KOPT-K1 (cell line): ENCODE results near the gene MYO7B.

Source experiments
- H3K27ac ChIP-seq: fragments of 200-600 bp; sonication (generic); 2 replicates; pipeline ENCODE4 v1.5.1; 2016; ENCODE audit warnings: antibody characterized with exemption, mild to moderate bottlenecking, low read depth, low read length; ENCODE audit not compliant: poor library complexity, severe bottlenecking
- H3K36me3 ChIP-seq: fragments of 200-600 bp; sonication (generic); 2 replicates; pipeline ENCODE4 v1.5.1; 2017; ENCODE audit warnings: antibody characterized with exemption, mild to moderate bottlenecking, low read length, moderate library complexity; ENCODE audit not compliant: insufficient read depth
- H3K9me3 ChIP-seq: fragments of 200-600 bp; sonication (generic); 2 replicates; pipeline ENCODE4 v1.5.1; 2017; ENCODE audit warnings: antibody characterized with exemption, low read length, mild to moderate bottlenecking; ENCODE audit not compliant: insufficient read depth, poor library complexity, severe bottlenecking

Gene MYO7B

GRCh38 chr2:127648321-127648720 lies 112.8 kb downstream of the MYO7B start:
- Histone ChIP-seq H3K36me3 (no peaks in the 10 kb centered on the region), H3K27ac (peak overlapping the region; percentile 99), H3K9me3 (no peaks in the 10 kb centered on the region)

GRCh38 chr2:127649100-127649611 lies 113.7 kb downstream of the MYO7B start:
- H3K27ac ChIP-seq: peak overlapping the region; percentile 66
- no peaks in the 10 kb centered on the region for H3K9me3 ChIP-seq
- H3K36me3 ChIP-seq: no peaks in the 10 kb centered on the region

- no peaks in the 10 kb centered on the region for H3K9me3 ChIP-seq
- H3K36me3 ChIP-seq: no peaks in the 10 kb centered on the region
- H3K27ac ChIP-seq: peak overlapping the region; percentile 66
These were observed 114.2 kb downstream of the MYO7B start for GRCh38 chr2:127649684-127650040.

- no peaks in the 10 kb centered on the region for H3K9me3 ChIP-seq
- peak overlapping the region; percentile 66 for H3K27ac ChIP-seq
- no peaks in the 10 kb centered on the region for H3K36me3 ChIP-seq
These were observed 114.7 kb downstream of the MYO7B start for GRCh38 chr2:127650041-127650784.

- no peaks in the 10 kb centered on the region for H3K36me3 ChIP-seq
- peak overlapping the region; percentile 56 for H3K27ac ChIP-seq
- no peaks in the 10 kb centered on the region for H3K9me3 ChIP-seq
These were observed 115.4 kb downstream of the MYO7B start for GRCh38 chr2:127650785-127651380.

- H3K27ac ChIP-seq: peak overlapping the region; percentile 56
- no peaks in the 10 kb centered on the region for H3K36me3 ChIP-seq
- H3K9me3 ChIP-seq: no peaks in the 10 kb centered on the region
These were observed 115.9 kb downstream of the MYO7B start for GRCh38 chr2:127651381-127651809.

- Histone ChIP-seq H3K36me3 (no peaks in the 10 kb centered on the region), H3K27ac (peak overlapping the region; percentile 56), H3K9me3 (no peaks in the 10 kb centered on the region)
These were observed 116.6 kb downstream of the MYO7B start for GRCh38 chr2:127651971-127652550.

GRCh38 chr2:127652786-127653357 lies 117.4 kb downstream of the MYO7B start:
- H3K36me3 ChIP-seq: no peaks in the 10 kb centered on the region
- no peaks in the 10 kb centered on the region for H3K9me3 ChIP-seq
- H3K27ac ChIP-seq: peak overlapping the region; percentile 56

GRCh38 chr2:127653421-127654083 lies 118.1 kb downstream of the MYO7B start:
- H3K9me3 ChIP-seq: no peaks in the 10 kb centered on the region
- H3K27ac ChIP-seq: peak overlapping the region; percentile 56
- H3K36me3 ChIP-seq: no peaks in the 10 kb centered on the region

GRCh38 chr2:127654084-127654837 lies 118.8 kb downstream of the MYO7B start:
- no peaks in the 10 kb centered on the region for H3K36me3 ChIP-seq

GRCh38 chr2:127654838-127655175 lies 119.3 kb downstream of the MYO7B start:
- H3K27ac ChIP-seq: no peak overlapping the region
- H3K36me3 ChIP-seq: no peaks in the 10 kb centered on the region
- H3K9me3 ChIP-seq: no peaks in the 10 kb centered on the region

More at GRCh38 chr2:127654084-127654837, 118.8 kb downstream of the MYO7B start:
- H3K9me3 ChIP-seq: no peaks in the 10 kb centered on the region
- H3K27ac ChIP-seq: peak overlapping the region; percentile 56

GRCh38 chr2:127655209-127656073 lies 120.0 kb downstream of the MYO7B start:
- H3K36me3 ChIP-seq: no peaks in the 10 kb centered on the region
- H3K27ac ChIP-seq: no peak overlapping the region
- no peaks in the 10 kb centered on the region for H3K9me3 ChIP-seq

- no peaks in the 10 kb centered on the region for H3K9me3 ChIP-seq
- no peaks in the 10 kb centered on the region for H3K36me3 ChIP-seq
- H3K27ac ChIP-seq: no peak overlapping the region
These were observed 121.2 kb downstream of the MYO7B start for GRCh38 chr2:127656569-127657231.
